SIG-M5 treated with dmso at 0.1 percent for 504 hours (cell line): ENCODE measurements around the gene PLXNA1.

Experiments used
- DNase-seq: peaks from one replicate; lab custom pipeline; 2025; ENCODE audit not compliant: unreplicated experiment; lab: John Stamatoyannopoulos, UW

Gene PLXNA1

GRCh38 chr3:126987129-126987528, 4.2 kb downstream of the PLXNA1 start:
- DNase-seq: no peak

DNA sequence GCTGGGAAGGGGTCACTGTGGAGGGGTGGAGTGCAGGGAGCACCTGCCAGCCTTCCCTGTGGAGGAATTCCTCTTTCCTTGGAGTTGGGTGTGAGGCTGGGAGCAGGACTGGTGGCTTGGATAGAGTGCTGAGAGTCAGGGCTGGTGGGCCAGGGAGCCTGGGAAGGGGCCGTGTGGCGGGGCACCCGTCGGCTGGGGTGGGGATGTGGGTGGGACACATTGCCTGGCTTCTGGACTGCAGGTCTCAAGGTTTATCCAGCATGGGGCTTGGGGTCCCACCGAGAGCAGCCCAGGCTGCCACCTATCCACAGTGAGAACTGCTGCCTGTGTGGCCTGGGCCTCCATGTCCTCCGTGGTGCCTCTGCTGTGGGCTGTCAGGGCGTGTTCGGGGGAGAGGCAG, 4.7 kb downstream of the PLXNA1 start:
- DNase-seq: no peak

- DNase-seq: no peak
Measured at GRCh38 chr3:126988451-126989021, 5.6 kb downstream of the PLXNA1 start.

DNA sequence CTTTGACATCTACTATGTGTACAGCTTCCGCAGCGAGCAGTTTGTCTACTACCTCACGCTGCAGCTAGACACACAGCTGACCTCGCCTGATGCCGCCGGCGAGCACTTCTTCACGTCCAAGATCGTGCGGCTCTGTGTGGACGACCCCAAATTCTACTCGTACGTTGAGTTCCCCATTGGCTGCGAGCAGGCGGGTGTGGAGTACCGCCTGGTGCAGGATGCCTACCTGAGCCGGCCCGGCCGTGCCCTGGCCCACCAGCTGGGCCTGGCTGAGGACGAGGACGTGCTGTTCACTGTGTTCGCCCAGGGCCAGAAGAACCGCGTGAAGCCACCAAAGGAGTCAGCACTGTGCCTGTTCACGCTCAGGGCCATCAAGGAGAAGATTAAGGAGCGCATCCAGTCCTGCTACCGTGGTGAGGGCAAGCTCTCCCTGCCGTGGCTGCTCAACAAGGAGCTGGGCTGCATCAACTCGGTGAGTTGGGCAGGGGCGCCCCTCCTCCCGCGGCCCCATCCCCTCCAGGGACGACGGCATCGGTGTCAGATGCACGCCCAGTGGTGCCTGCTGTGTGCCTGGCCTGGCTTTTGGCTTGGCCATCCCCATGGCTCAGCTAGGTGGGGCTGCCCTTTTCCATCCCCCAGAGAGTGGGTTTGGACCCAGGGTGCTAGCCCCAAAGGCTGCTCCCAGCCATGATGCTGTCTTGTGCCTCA, 6.6 kb downstream of the PLXNA1 start:
- no peak for DNase-seq

- no peak for DNase-seq
Measured at GRCh38 chr3:126990024-126990700, 7.2 kb downstream of the PLXNA1 start.

- DNase-seq: no peak
Measured at GRCh38 chr3:126990890-126991289, 8.0 kb downstream of the PLXNA1 start.

- DNase-seq: no peak
Measured at GRCh38 chr3:126991366-126992200, 8.7 kb downstream of the PLXNA1 start.

DNA sequence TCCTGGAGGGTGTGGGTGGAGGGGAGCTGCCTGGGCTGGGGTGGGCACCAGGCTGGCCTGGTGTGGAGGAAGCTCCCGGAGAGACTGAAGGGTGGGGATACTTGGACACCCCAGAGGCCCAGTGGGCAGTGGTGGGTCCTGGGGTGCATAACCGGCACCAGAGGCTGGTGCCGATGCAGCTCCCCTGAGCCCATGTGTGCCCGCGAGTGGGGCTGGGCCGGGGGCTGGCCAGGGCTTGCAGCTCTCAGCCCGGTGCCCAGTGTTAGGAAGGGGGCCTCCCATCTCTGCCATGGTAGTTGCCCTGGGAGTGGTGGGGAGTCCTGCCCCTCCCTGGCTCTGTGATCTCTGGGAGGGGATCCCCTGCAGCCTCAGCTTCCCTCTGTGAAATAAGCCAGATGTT, 9.3 kb downstream of the PLXNA1 start:
- no peak for DNase-seq

DNA sequence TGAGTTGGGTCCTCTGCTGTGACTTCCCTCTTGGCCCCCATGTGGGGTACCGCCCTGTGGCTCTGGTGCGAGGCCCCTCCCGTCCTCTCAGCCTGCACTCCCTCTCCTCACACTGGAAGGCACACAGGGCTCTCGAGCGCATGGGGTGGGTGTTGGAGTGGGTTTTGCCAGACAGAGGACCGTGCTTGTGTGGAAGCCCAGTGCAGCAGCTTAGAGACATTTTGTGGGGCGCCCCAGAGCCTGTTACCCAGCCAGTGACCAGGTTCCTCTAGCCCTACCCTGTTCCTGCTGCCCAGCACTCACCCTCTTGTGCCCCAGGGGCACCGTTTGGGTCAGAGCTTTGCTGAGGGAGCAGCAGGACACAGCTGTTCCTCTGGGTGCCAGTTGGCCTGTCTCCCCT, 9.9 kb downstream of the PLXNA1 start:
- no peak for DNase-seq

- DNase-seq: no peak
Measured at GRCh38 chr3:126993436-126993835, 10.5 kb downstream of the PLXNA1 start.

- DNase-seq: no peak
Measured at GRCh38 chr3:126994661-126995245, 11.8 kb downstream of the PLXNA1 start.

DNA sequence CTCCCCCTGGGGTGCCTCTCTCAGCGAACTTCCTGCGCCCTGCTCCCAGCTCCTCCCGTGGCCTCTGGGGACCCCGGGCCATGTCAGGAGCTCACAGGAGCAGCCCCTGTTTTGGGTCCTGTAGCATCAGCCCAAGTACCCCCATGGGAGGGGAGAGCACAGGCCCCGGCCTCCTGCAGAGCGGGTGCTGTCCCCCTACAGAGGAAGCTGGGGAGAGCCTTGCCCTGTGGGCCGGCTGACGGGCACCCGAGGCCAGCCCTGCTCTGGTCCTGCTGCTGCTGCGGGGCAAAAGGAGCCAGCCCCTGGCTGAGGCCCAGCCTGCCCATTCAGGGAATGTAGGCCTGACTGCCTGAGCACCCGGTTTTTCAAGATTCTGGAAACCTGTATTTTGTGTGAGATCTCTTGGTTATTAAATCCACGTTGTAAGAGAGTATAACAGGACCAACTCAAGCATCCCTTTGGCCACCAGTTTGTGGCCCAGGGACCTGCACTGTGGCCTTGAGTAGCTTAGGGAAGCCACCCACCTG, 12.4 kb downstream of the PLXNA1 start:
- no peak for DNase-seq

DNA sequence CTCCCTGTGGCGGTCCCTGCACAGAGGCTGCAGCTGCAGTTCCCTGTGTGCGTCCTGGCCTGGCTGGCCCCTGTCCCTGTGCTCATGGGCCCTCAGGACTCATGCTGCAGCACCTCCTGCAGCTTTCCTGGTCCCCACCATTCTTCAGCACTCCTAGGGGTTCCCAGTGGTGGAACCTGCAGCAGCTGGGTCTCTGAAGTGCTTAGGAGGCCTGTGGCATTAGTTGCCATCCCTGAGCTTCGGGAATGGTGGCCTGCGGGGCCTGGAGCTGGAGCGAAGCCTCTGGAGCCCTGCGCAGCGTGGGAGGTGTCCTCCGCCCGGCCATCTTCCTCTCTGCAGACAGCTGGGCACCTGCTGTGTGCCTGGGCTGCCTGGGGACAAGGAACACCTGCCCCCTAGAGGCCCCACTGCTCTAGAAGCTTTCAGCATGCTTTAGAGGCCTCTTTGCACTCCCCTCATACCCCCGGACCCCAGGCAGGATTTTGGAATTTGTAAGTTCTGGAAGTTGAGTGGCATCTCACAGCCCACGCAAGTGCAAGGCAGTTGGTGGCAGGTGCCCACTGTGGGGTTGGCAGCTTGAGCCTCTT, 13.1 kb downstream of the PLXNA1 start:
- no peak for DNase-seq

DNA sequence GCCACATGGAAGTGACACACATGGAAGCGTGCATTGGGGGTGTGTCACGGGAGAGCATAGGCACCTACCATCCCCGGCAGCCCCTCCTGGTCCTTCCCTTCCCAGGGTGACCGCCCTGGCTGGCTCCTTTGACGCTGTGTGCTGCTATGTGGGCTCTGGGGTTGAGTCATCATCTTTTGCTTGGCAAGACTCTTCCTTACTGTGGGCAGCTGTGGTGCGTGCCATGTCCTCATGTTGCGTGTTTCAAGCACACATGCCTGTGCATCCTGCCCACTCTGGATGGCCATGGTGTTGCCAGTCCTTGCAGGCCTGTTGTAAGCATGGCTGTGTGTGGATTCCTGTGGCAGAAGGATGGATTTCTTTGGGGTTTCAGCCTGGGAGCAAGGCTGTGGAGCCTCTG, 14.0 kb downstream of the PLXNA1 start:
- no peak for DNase-seq

DNA sequence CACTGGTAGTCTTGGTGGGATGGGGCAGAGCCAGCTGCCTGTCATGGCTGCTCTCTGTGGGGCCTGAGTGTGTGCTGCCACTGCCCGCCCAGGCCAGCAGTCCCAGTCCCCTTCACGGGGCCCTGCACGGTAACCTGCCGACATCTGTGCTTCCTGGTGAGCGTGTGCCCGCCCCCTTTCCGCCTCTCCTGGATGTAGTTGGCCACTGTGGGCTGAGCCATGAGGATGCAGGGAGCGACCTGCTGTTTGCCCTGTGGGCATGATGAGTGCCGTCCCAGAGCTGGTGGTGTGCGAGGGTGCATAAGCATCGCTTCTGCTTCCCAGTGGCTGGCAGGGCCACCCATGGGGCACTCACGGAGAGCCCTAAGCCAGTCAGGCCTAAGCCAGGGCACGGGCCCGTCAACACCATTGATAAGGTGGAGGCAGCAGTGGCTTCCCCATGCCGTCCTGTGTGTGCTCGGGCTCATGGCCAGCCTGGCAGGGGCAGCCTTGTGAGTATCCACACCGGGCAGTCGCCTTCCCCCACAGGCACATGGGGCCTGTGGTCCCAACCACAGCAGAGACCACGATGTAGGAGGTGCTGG, 14.6 kb downstream of the PLXNA1 start:
- no peak for DNase-seq

GRCh38 chr3:126998320-126998719, 15.4 kb downstream of the PLXNA1 start:
- DNase-seq: no peak

DNA sequence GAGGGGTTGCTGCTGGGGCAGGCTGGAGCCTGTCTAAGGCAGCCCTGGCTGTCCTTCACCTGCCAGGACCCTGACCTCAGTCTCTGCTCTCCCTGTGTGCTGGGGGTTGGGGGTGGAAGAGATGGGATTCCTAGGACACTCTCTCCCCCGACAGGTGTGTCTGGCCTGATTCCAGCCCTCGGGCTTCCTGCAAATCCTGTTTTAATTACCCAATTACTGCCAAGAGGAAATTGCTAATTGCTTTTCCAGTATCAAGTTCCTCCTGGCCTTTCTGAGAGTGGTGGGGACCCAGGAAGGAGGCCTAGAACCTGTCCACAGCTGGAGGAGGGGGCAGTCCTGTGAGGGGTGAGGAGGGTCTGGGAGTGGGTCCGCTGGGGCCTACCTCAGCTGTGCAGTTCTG, 15.8 kb downstream of the PLXNA1 start:
- DNase-seq: no peak

- DNase-seq: no peak
Measured at GRCh38 chr3:126999383-126999782, 16.5 kb downstream of the PLXNA1 start.

DNA sequence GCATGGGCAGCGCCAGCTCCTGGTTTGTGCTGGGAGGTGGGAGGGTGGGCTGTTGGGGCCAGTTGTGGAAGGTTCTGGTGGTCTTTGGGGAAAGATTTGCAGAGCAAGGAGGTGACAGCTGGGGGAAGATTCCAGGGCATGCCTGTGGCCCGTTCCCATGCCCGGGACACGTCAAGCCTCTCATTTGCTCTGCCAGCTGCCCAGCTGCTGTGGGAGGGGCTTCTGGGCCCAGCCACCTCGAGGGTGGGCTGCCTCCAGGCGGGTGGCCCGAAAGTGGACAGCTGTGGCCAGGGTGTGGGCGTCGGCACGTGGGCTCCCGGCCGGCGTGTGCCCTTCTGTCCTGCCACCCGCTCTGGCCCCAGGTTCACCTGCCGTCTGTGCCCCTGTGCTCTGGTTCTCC, 17.2 kb downstream of the PLXNA1 start:
- DNase-seq: no peak

DNA sequence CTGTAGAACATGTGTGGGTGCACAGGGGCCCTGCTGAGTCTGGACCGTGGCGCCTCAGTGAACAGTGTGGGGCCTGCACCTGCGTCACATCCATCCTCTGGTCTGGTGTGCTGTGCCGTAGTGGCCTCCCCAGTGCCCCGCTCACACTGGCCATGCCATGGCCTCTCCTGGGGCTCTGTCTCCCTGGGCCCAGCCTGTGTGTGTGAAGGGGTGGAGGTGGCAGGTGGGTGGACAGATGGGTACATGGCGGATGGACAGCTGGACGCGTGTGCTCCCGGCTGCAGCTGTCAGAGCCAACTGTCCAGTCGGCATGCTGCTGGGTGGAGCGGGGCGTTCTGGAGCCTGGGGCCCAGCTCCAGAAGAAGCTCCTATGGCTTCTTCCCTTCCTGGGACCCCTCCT, 17.8 kb downstream of the PLXNA1 start:
- no peak for DNase-seq
